ENCODE results near the gene SCARB1. TPM values are rescaled to one million over a fixed set of nuclear protein-coding genes. Genes with fewer than 3 reads are reported as not detected.

SCARB1 gene
- total and polyA plus RNA-seq, 9 of the 15 experiments (the other 6 are each of a cell fraction or from before 2014, with no cell fraction given), result 0.56 to 157 (median 52.8) TPM

DNA sequence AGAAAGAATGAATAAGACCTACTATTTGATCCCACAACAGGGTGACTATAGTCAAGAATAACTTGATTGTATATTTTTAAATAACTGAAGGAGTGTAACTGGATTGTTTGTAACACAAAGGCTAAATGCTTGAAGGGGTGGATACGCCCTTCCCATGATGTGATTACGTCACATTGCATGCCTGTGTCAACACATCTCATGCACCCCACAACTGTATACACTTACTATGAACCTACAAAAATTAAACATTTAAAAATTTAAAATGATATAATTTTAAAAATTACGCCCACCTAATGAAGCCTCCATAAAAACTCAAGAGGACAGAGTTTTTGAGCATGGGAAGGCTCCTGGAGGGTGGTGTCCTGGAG is 94.5 kb downstream of the SCARB1 start:
- peaks cover 0 to 10% of the 10 kb centered on the region in 2 experiments; a peak in 1 of 5 replicates for H3K27me3 ChIP-seq (ENCODE audit: control insufficient read depth in 2 of 2, insufficient read depth in 2 of 2, low read length in 2 of 2)
- intact Hi-C loops (cut with micrococcal nuclease), result no loop called here
- FAIRE-seq (no peak), DNase-seq (ENCODE audit: extremely low read depth in 1 of 4, low spot score in 3 of 4) (no peak), ATAC-seq (no peak)
- whole genome bisulfite sequencing (ENCODE audit: insufficient coverage, low coverage, missing lambda C conversion rate), result 7% methylated on average over 3 of the region's 3 CpGs
- no peak overlapping the region for H3K27ac ChIP-seq (ENCODE audit: extremely low read depth, low read depth, low read length)
- peaks cover 0 to 13% of the 10 kb centered on the region in 2 experiments; a peak in 2 of 5 replicates for H3K4me1 ChIP-seq (replicated peaks in 1 of 2; ENCODE audit: control insufficient read depth in 2 of 2, insufficient read depth in 2 of 2, low read length in 2 of 2)
- no peak overlapping the region for H2AFZ ChIP-seq (ENCODE audit: low read depth, low read length)
- in situ Hi-C loops (cut with MboI), result loop anchor here (10.0 kb wide), 1 partner anchor 434 kb away; no protein-coding TSS in a partner anchor
- no TSS peak for BruUV-seq (replicated peaks)
- CTCF ChIA-PET (ENCODE audit: low intra/inter-chr PET ratio), result no interaction called here
- H3K9ac ChIP-seq (ENCODE audit: insufficient read depth in 1 of 2, low read depth in 2 of 2, low read length in 2 of 2), result no peak overlapping the region
- no peaks in the 10 kb centered on the region for H3K36me3 ChIP-seq (ENCODE audit: control insufficient read depth, insufficient read depth, low read length)
- no peaks in the 10 kb centered on the region; the same call in 1 of the 2 replicates for H4K20me1 ChIP-seq (replicated peaks; ENCODE audit: control insufficient read depth, insufficient read depth, low read length)
- H3K9me1 ChIP-seq (ENCODE audit: control insufficient read depth, insufficient read depth, low read length), result no peaks in the 10 kb centered on the region
- no peak overlapping the region for H3K4me3 ChIP-seq
- H3K9me3 ChIP-seq (replicated peaks; ENCODE audit: control insufficient read depth, insufficient read depth, low read depth, low read length), result peaks cover 7% of the 10 kb centered on the region
- H3K79me2 ChIP-seq (ENCODE audit: control insufficient read depth, insufficient read depth, low read length), result no peaks in the 10 kb centered on the region
- H3K4me2 ChIP-seq (ENCODE audit: insufficient read depth, low read length), result no peak overlapping the region
- POLR2A ChIA-PET, result interaction anchor here (0.5 kb wide), 1 partner anchor 137 kb away, joined by 3 read pairs; no protein-coding TSS in a partner anchor
- TF ChIP-seq EP300 (IDR thresholded peaks at IDR 0.05; ENCODE audit: low read length) (no peak), ZNF12 (CRISPR knock-in tag; IDR thresholded peaks at IDR 0.05) (no peak), ESRRB (CRISPR knock-in tag; IDR thresholded peaks at IDR 0.05; ENCODE audit: borderline replicate concordance) (no peak), NCOA6 (IDR thresholded peaks at IDR 0.05) (no peak), NFE2 (IDR thresholded peaks at IDR 0.05; ENCODE audit: low read depth) (no peak), CUX1 (CRISPR knock-in tag; IDR thresholded peaks at IDR 0.05) (no peak), ZBTB40 (IDR thresholded peaks at IDR 0.05) (no peak), ZBTB40 (CRISPR knock-in tag; IDR thresholded peaks at IDR 0.05) (no peak), ZNF551 (CRISPR knock-in tag; IDR thresholded peaks at IDR 0.05) (no peak)
